Caco-2 (cell line): ENCODE measurements around the gene HDGF. TPM values are rescaled to one million over a fixed set of nuclear protein-coding genes. Genes with fewer than 3 reads are reported as not detected.
"Not testable (repeated sequence)": the region's sequence is repeated elsewhere in the genome, so short reads cannot be mapped to it uniquely, and the experiment has no call there.

ENCODE experiments used
- BruUV-seq: library from RNA; stranded (reverse); fragments of 400-500 nt; replicated peaks from 2 replicates; lab custom pipeline; 2021; lab: Mats Ljungman, UMichigan
- CTCF ChIA-PET: fragments of 300-600 bp; sonication (Branson Sonifier 250); formaldehyde crosslinking; loops from one replicate; lab custom pipeline; 2022; ENCODE audit warnings: antibody characterized with exemption; lab: Charles Lee
- POLR2A ChIA-PET: fragments of 300-600 bp; sonication (Branson Sonifier 250); formaldehyde crosslinking; loops from one replicate; lab custom pipeline; 2022; ENCODE audit warnings: antibody characterized with exemption; lab: Charles Lee
- DNase-seq, 2 experiments: peaks; one replicate each; pipeline versions ENCODE4 v3.0.0 to v3.0.0-alpha.2; 2020 to 2022
- H3K27me3 ChIP-seq: replicated peaks from 2 replicates; pipeline ENCODE4 v1.6.0; 2011; ENCODE audit warnings: low read length; ENCODE audit not compliant: control insufficient read depth, insufficient read depth
- H3K36me3 ChIP-seq: 2 replicates; pipeline ENCODE4 v1.5.1; 2011; ENCODE audit warnings: low read length; ENCODE audit not compliant: control insufficient read depth, insufficient read depth
- H3K4me1 ChIP-seq: fragments of 250-450 bp; sonication (Bioruptor Pico); 2 replicates; pipeline ENCODE4 v1.5.1; 2020; ENCODE audit warnings: mild to moderate bottlenecking
- H3K4me3 ChIP-seq: 2 replicates; pipeline ENCODE4 v1.5.1; 2011; ENCODE audit warnings: low read depth, mild to moderate bottlenecking, control low read depth, low read length
- H3K9me3 ChIP-seq: fragments of 250-450 bp; sonication (Bioruptor Pico); 2 replicates; pipeline ENCODE4 v1.5.1; 2020; ENCODE audit warnings: mild to moderate bottlenecking, moderate library complexity
- H3K27ac Mint-ChIP-seq: one replicate; pipeline ENCODE4 v1.8.0; 2022; ENCODE audit warnings: mixed read lengths; ENCODE audit not compliant: unreplicated experiment
- H3K27me3 Mint-ChIP-seq: one replicate; pipeline ENCODE4 v1.8.0; 2022; ENCODE audit warnings: mixed read lengths; ENCODE audit not compliant: insufficient read depth, unreplicated experiment
- H3K36me3 Mint-ChIP-seq: one replicate; pipeline ENCODE4 v1.8.0; 2022; ENCODE audit warnings: mild to moderate bottlenecking, mixed read lengths; ENCODE audit not compliant: insufficient read depth, unreplicated experiment
- H3K4me1 Mint-ChIP-seq: one replicate; pipeline ENCODE4 v1.8.0; 2022; ENCODE audit warnings: low read depth, mixed read lengths; ENCODE audit not compliant: unreplicated experiment
- H3K4me3 Mint-ChIP-seq: one replicate; pipeline ENCODE4 v1.8.0; 2022; ENCODE audit warnings: mild to moderate bottlenecking, moderate library complexity, mixed read lengths; ENCODE audit not compliant: unreplicated experiment
- H3K9me3 Mint-ChIP-seq: one replicate; pipeline ENCODE4 v1.8.0; 2022; ENCODE audit warnings: mixed read lengths; ENCODE audit not compliant: unreplicated experiment
- intact Hi-C: fragments of 100-400 bp; cut with micrococcal nuclease; formaldehyde crosslinking; loops from one replicate; pipeline ENCODE4 v1.10.0; 2022; ENCODE audit not compliant: unreplicated experiment
- total RNA-seq: library from RNA; stranded (reverse); gene quantifications from 2 replicates; pipeline ENCODE4 v1.2.3, GENCODE V29; 2022
- TF ChIP-seq, protein P1 (sequence below), 2 experiments: fragments of 200-600 bp in 1 of 2; IDR thresholded peaks; 1 replicate in 1 of 2; 2 replicates in 1 of 2; pipeline versions ENCODE4 v1.5.1 to v1.8.0; 2011 to 2022; ENCODE audit warnings: antibody characterized with exemption in 1 of 2, control low read depth in 1 of 2, inconsistent platforms in 1 of 2, low read depth in 1 of 2, low read length in 1 of 2, mild to moderate bottlenecking in 1 of 2, moderate library complexity in 1 of 2; ENCODE audit not compliant: insufficient read depth in 1 of 2, severe bottlenecking in 1 of 2, unreplicated experiment in 1 of 2

HDGF gene
- total RNA-seq, 1 experiment from 2014 or later = 414 TPM

DNA sequence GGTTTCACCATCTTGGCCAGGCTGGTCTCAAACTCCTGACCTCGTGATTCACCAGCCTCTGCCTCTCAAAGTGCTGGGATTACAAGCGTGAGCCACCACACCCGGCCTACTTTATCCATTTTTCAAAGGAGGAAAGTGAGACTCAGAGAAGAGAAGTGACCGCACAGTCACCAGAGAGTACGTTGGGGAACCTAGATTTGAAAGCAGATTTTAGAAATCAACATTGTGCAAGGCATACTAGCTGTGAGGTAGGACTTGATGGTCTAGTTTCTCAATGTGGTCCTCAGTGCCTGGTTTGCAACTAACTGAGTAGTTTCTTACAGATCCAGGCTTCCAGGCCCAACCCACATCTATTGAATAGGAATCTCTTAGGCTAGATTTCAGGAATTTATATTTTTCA is 14.2 kb upstream of the HDGF start:
- H3K27me3 Mint-ChIP-seq = no peaks in the 10 kb centered on the region
- H3K36me3 Mint-ChIP-seq = peaks cover 18% of the 10 kb centered on the region
- BruUV-seq = no TSS peak
- Histone ChIP-seq H3K27me3 (no peaks in the 10 kb centered on the region), H3K9me3 (no peaks in the 10 kb centered on the region), H3K4me3 (no peak overlapping the region), H3K36me3 (peaks cover 2% of the 10 kb centered on the region; the same call in 1 of the 2 replicates), H3K4me1 (peaks cover 8% of the 10 kb centered on the region; the same call in 1 of the 2 replicates)
- ChIA-PET CTCF (no interaction called here), POLR2A (interaction anchor here (2.6 kb wide), 1 partner anchor 14 kb away, joined by 28 read pairs; the partner anchor contains the start of gene HDGF)
- TF ChIP-seq, protein P1, sequence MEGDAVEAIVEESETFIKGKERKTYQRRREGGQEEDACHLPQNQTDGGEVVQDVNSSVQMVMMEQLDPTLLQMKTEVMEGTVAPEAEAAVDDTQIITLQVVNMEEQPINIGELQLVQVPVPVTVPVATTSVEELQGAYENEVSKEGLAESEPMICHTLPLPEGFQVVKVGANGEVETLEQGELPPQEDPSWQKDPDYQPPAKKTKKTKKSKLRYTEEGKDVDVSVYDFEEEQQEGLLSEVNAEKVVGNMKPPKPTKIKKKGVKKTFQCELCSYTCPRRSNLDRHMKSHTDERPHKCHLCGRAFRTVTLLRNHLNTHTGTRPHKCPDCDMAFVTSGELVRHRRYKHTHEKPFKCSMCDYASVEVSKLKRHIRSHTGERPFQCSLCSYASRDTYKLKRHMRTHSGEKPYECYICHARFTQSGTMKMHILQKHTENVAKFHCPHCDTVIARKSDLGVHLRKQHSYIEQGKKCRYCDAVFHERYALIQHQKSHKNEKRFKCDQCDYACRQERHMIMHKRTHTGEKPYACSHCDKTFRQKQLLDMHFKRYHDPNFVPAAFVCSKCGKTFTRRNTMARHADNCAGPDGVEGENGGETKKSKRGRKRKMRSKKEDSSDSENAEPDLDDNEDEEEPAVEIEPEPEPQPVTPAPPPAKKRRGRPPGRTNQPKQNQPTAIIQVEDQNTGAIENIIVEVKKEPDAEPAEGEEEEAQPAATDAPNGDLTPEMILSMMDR (IDR thresholded peaks at IDR 0.05; ENCODE audit: insufficient read depth in 1 of 2, low read depth in 1 of 2, low read length in 1 of 2, severe bottlenecking in 1 of 2, unreplicated experiment in 1 of 2) = no peak
- H3K27ac Mint-ChIP-seq = no peak overlapping the region
- H3K4me1 Mint-ChIP-seq = peaks cover 26% of the 10 kb centered on the region
- no peaks in the 10 kb centered on the region for H3K9me3 Mint-ChIP-seq
- intact Hi-C loops = no loop called here
- DNase-seq = no peak
- H3K4me3 Mint-ChIP-seq = no peak overlapping the region

DNA sequence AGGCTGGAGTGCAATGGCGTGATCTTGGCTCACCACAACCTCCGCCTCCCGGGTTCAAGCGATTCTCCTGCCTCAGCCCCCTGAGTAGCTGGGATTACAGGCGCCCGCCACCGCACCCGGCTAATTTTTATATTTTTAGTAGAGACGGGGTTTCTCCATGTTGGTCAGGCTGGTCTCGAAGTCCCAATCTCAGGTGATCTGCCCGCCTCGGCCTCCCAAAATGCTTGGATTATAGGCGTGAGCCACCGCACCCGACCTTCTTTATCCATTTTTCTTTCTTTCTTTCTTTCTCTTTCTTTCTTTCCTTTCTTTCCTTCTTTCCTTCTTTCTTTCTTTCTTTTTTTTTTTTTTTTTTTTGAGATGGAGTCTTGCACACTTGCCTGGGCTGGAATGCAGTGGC is 13.7 kb upstream of the HDGF start:
- DNase-seq, H3K4me3 Mint-ChIP-seq, intact Hi-C loops, H3K4me3 ChIP-seq, H3K4me1 ChIP-seq, H3K27me3 Mint-ChIP-seq, H3K27me3 ChIP-seq, BruUV-seq, H3K27ac Mint-ChIP-seq, H3K9me3 ChIP-seq, H3K36me3 ChIP-seq, CTCF ChIA-PET, H3K9me3 Mint-ChIP-seq: not testable (repeated sequence)
- POLR2A ChIA-PET = interaction anchor here (2.6 kb wide), 1 partner anchor 13 kb away, joined by 28 read pairs; the partner anchor contains the start of gene HDGF
- H3K36me3 Mint-ChIP-seq = peaks cover 15% of the 10 kb centered on the region
- peaks cover 24% of the 10 kb centered on the region for H3K4me1 Mint-ChIP-seq

DNA sequence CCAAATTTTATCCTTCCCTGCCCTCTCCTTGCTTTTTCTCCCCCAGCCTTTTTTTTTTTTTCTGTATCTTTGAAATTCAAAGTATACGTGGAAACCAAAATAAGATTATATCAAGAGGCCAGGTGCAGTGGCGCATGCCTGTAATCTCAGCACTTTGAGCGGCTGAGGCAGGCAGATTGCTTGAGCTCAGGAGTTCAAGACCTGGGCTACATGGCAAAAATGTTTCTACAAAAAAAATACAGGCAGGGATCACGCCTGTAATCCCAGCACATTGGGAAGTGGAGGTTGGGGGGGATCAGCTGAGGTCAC is 9.3 kb upstream of the HDGF start:
- intact Hi-C loops = no loop called here
- Mint-ChIP-seq H3K36me3 (peaks cover 7% of the 10 kb centered on the region), H3K4me3 (no peak overlapping the region), H3K4me1 (no peaks in the 10 kb centered on the region), H3K27ac (no peak overlapping the region), H3K27me3 (no peaks in the 10 kb centered on the region), H3K9me3 (no peaks in the 10 kb centered on the region)
- DNase-seq = no peak
- POLR2A ChIA-PET = no interaction called here
- BruUV-seq = no TSS peak
- Histone ChIP-seq H3K4me1 (no peaks in the 10 kb centered on the region), H3K4me3 (no peak overlapping the region), H3K36me3 (no peaks in the 10 kb centered on the region), H3K9me3 (no peaks in the 10 kb centered on the region), H3K27me3 (no peaks in the 10 kb centered on the region)
- TF ChIP-seq, protein P1 (IDR thresholded peaks at IDR 0.05; ENCODE audit: insufficient read depth in 1 of 2, low read depth in 1 of 2, low read length in 1 of 2, severe bottlenecking in 1 of 2, unreplicated experiment in 1 of 2) = no peak
- CTCF ChIA-PET = interaction anchor here (0.6 to 0.7 kb wide), 4 partner anchors 7 to 117 kb away, joined by 3 to 4 read pairs (median 4); no protein-coding TSS in a partner anchor
